IgD-negative memory B cell (primary cell): Measurements from ENCODE around the gene NFIA. TPM values are rescaled to one million over a fixed set of nuclear protein-coding genes. Genes with fewer than 3 reads are reported as not detected.

Experiments
- H3K27ac Mint-ChIP-seq, 3 donors: one replicate each; pipeline ENCODE4 v1.8.0; 2020 to 2022; ENCODE audit warnings: mild to moderate bottlenecking in 3 of 3, mixed read lengths in 3 of 3, moderate library complexity in 1 of 3
- H3K27me3 Mint-ChIP-seq: one replicate; pipeline ENCODE4 v1.8.0; 2021; ENCODE audit warnings: mixed read lengths
- H3K36me3 Mint-ChIP-seq: one replicate; pipeline ENCODE4 v1.8.0; 2020; ENCODE audit warnings: mild to moderate bottlenecking, mixed read lengths
- H3K4me1 Mint-ChIP-seq, 3 donors: one replicate each; pipeline ENCODE4 v1.8.0; 2020 to 2022; ENCODE audit warnings: mixed read lengths in 3 of 3, mild to moderate bottlenecking in 1 of 3
- H3K4me3 Mint-ChIP-seq, 4 donors: one replicate each; pipeline ENCODE4 v1.8.0; 2020 to 2022; ENCODE audit warnings: mild to moderate bottlenecking in 4 of 4, mixed read lengths in 4 of 4, moderate library complexity in 3 of 4
- H3K9me3 Mint-ChIP-seq, 3 donors: one replicate each; pipeline ENCODE4 v1.8.0; 2020 to 2021; ENCODE audit warnings: mixed read lengths in 3 of 3, mild to moderate bottlenecking in 1 of 3
- polyA plus RNA-seq: library from polyadenylated mRNA; unstranded; fragments of 300-500 nt; fragmentation: Illumina TruSeq; gene quantifications from one replicate; pipeline ENCODE4 v1.2.3, GENCODE V29; 2021

NFIA gene
- polyA plus RNA-seq, 1 donor from 2014 or later = 0.93 TPM

- H3K27me3 Mint-ChIP-seq = peaks cover 6% of the 10 kb centered on the region
- H3K9me3 Mint-ChIP-seq = no peaks in the 10 kb centered on the region
- no peaks in the 10 kb centered on the region for H3K4me1 Mint-ChIP-seq
- H3K27ac Mint-ChIP-seq = no peak overlapping the region
- H3K36me3 Mint-ChIP-seq = no peaks in the 10 kb centered on the region
- no peak overlapping the region for H3K4me3 Mint-ChIP-seq
These were observed 154.8 kb downstream of the NFIA start for GRCh38 chr1:61237147-61237546.

GRCh38 chr1:61237659-61238358 lies 155.4 kb downstream of the NFIA start:
- Mint-ChIP-seq H3K27me3 (peaks cover 4% of the 10 kb centered on the region), H3K27ac (no peak overlapping the region), H3K9me3 (no peaks in the 10 kb centered on the region), H3K4me1 (no peaks in the 10 kb centered on the region), H3K4me3 (no peak overlapping the region), H3K36me3 (no peaks in the 10 kb centered on the region)

- Mint-ChIP-seq H3K4me3 (no peak overlapping the region), H3K27ac (no peak overlapping the region)
These were observed 156.0 kb downstream of the NFIA start for GRCh38 chr1:61238359-61238665.

GRCh38 chr1:61240878-61241277 lies 158.5 kb downstream of the NFIA start:
- Mint-ChIP-seq H3K4me1 (no peaks in the 10 kb centered on the region), H3K27ac (no peak overlapping the region), H3K4me3 (no peak overlapping the region), H3K27me3 (peaks cover 4% of the 10 kb centered on the region), H3K9me3 (peaks cover 0 to 3% (median 1%) of the 10 kb centered on the region in 3 donors), H3K36me3 (no peaks in the 10 kb centered on the region)

More at GRCh38 chr1:61238359-61238665, 156.0 kb downstream of the NFIA start:
- Mint-ChIP-seq H3K27me3 (peaks cover 4% of the 10 kb centered on the region), H3K36me3 (no peaks in the 10 kb centered on the region), H3K4me1 (no peaks in the 10 kb centered on the region), H3K9me3 (no peaks in the 10 kb centered on the region)

GRCh38 chr1:61241411-61241838 lies 159.1 kb downstream of the NFIA start:
- H3K4me3 Mint-ChIP-seq = no peak overlapping the region
- H3K27me3 Mint-ChIP-seq = peaks cover 4% of the 10 kb centered on the region
- no peaks in the 10 kb centered on the region for H3K4me1 Mint-ChIP-seq
- H3K36me3 Mint-ChIP-seq = no peaks in the 10 kb centered on the region
- H3K27ac Mint-ChIP-seq = no peak overlapping the region
- H3K9me3 Mint-ChIP-seq = peaks cover 1 to 9% (median 4%) of the 10 kb centered on the region in 3 donors

- Mint-ChIP-seq H3K4me1 (no peaks in the 10 kb centered on the region), H3K36me3 (no peaks in the 10 kb centered on the region), H3K4me3 (peak overlapping the region in 1 of 4 donors; percentile 5), H3K9me3 (peaks cover 1 to 10% (median 4%) of the 10 kb centered on the region in 3 donors), H3K27me3 (peaks cover 4% of the 10 kb centered on the region), H3K27ac (no peak overlapping the region)
These were observed 159.6 kb downstream of the NFIA start for GRCh38 chr1:61241973-61242381.

GRCh38 chr1:61244114-61244513 lies 161.8 kb downstream of the NFIA start:
- Mint-ChIP-seq H3K27me3 (peaks cover 2% of the 10 kb centered on the region), H3K36me3 (no peaks in the 10 kb centered on the region), H3K27ac (no peak overlapping the region), H3K4me3 (no peak overlapping the region), H3K9me3 (peaks cover 1 to 10% (median 9%) of the 10 kb centered on the region in 3 donors), H3K4me1 (no peaks in the 10 kb centered on the region)

GRCh38 chr1:61245696-61246400 lies 163.5 kb downstream of the NFIA start:
- Mint-ChIP-seq H3K36me3 (no peaks in the 10 kb centered on the region), H3K9me3 (peaks cover 1 to 10% (median 9%) of the 10 kb centered on the region in 3 donors), H3K27me3 (no peaks in the 10 kb centered on the region), H3K4me1 (no peaks in the 10 kb centered on the region), H3K4me3 (no peak overlapping the region), H3K27ac (no peak overlapping the region)

GRCh38 chr1:61247051-61247825 lies 164.9 kb downstream of the NFIA start:
- Mint-ChIP-seq H3K4me1 (no peaks in the 10 kb centered on the region), H3K36me3 (no peaks in the 10 kb centered on the region), H3K27ac (no peak overlapping the region), H3K27me3 (no peaks in the 10 kb centered on the region), H3K9me3 (peaks cover 1 to 10% (median 9%) of the 10 kb centered on the region in 3 donors), H3K4me3 (no peak overlapping the region)

- H3K4me1 Mint-ChIP-seq = no peaks in the 10 kb centered on the region
- H3K36me3 Mint-ChIP-seq = no peaks in the 10 kb centered on the region
- no peak overlapping the region for H3K4me3 Mint-ChIP-seq
- H3K27ac Mint-ChIP-seq = no peak overlapping the region
- H3K9me3 Mint-ChIP-seq = peaks cover 1 to 10% (median 9%) of the 10 kb centered on the region in 3 donors
- no peaks in the 10 kb centered on the region for H3K27me3 Mint-ChIP-seq
These were observed 165.8 kb downstream of the NFIA start for GRCh38 chr1:61247881-61248752.

GRCh38 chr1:61250933-61251332 lies 168.6 kb downstream of the NFIA start:
- peaks cover 0 to 7% (median 2%) of the 10 kb centered on the region in 3 donors for H3K4me1 Mint-ChIP-seq
- H3K36me3 Mint-ChIP-seq = no peaks in the 10 kb centered on the region
- H3K4me3 Mint-ChIP-seq = no peak overlapping the region
- H3K27me3 Mint-ChIP-seq = peaks cover 10% of the 10 kb centered on the region
- H3K27ac Mint-ChIP-seq = no peak overlapping the region
- peaks cover 0 to 9% (median 5%) of the 10 kb centered on the region in 3 donors for H3K9me3 Mint-ChIP-seq

- Mint-ChIP-seq H3K27me3 (peaks cover 13% of the 10 kb centered on the region), H3K4me1 (peaks cover 0 to 7% (median 2%) of the 10 kb centered on the region in 3 donors), H3K9me3 (no peaks in the 10 kb centered on the region), H3K27ac (no peak overlapping the region), H3K36me3 (no peaks in the 10 kb centered on the region), H3K4me3 (no peak overlapping the region)
These were observed 170.8 kb downstream of the NFIA start for GRCh38 chr1:61253059-61253735.

- Mint-ChIP-seq H3K9me3 (no peaks in the 10 kb centered on the region), H3K4me1 (peaks cover 0 to 7% (median 2%) of the 10 kb centered on the region in 3 donors), H3K4me3 (peak overlapping the region in 1 of 4 donors; percentile 30), H3K36me3 (no peaks in the 10 kb centered on the region), H3K27ac (no peak overlapping the region), H3K27me3 (peaks cover 13% of the 10 kb centered on the region)
These were observed 171.7 kb downstream of the NFIA start for GRCh38 chr1:61253912-61254633.
